ENCODE measurements around the gene P3H2.

- TF ChIP-seq CTCF (tag by site-specific recombination; IDR thresholded peaks at IDR 0.05), result no peak
- no peak for TF ChIP-seq ZNF654 (tag by site-specific recombination; IDR thresholded peaks at IDR 0.05; ENCODE audit: low read depth)
- no peak for TF ChIP-seq KLF7 (tag by site-specific recombination; IDR thresholded peaks at IDR 0.05; ENCODE audit: borderline replicate concordance)
- TF ChIP-seq ZBTB44 (tag by site-specific recombination; IDR thresholded peaks at IDR 0.05), result no peak
- TF ChIP-seq ZNF585B (tag by site-specific recombination; IDR thresholded peaks at IDR 0.05), result no peak
- TF ChIP-seq ZNF311 (tag by site-specific recombination; IDR thresholded peaks at IDR 0.05; ENCODE audit: borderline replicate concordance), result no peak
- TF ChIP-seq KLF1 (tag by site-specific recombination; IDR thresholded peaks at IDR 0.05), result no peak
- TF ChIP-seq ZNF501 (tag by site-specific recombination; IDR thresholded peaks at IDR 0.05), result no peak
- no peak for TF ChIP-seq GFI1B (tag by site-specific recombination; IDR thresholded peaks at IDR 0.05)
- TF ChIP-seq IKZF3 (tag by site-specific recombination; IDR thresholded peaks at IDR 0.05), result no peak
- TF ChIP-seq ZNF202 (tag by site-specific recombination; IDR thresholded peaks at IDR 0.05; ENCODE audit: borderline replicate concordance), result no peak
- no peak for TF ChIP-seq KLF16 (tag by site-specific recombination; IDR thresholded peaks at IDR 0.05)
- TF ChIP-seq ZNF274 (IDR thresholded peaks at IDR 0.05; ENCODE audit: low read length), result no peak
- TF ChIP-seq ZNF274 (tag by site-specific recombination; IDR thresholded peaks at IDR 0.05; ENCODE audit: borderline replicate concordance), result no peak
- TF ChIP-seq SP2 (tag by site-specific recombination; IDR thresholded peaks at IDR 0.05), result no peak
Measured at GRCh38 chr3:190000187-190000860, 120.4 kb downstream of the P3H2 start.
